Measurements from ENCODE around the gene SLC5A2. TPM values are rescaled to one million over a fixed set of nuclear protein-coding genes. Genes with fewer than 3 reads are reported as not detected.

Gene SLC5A2
- total and polyA plus RNA-seq, 2 experiments from 2014 or later: 2.5 to 12.7 TPM

- Histone ChIP-seq H3K4me1 (ENCODE audit: insufficient read depth) (peaks cover 11% of the 10 kb centered on the region), H3K27ac (no peak overlapping the region), H2AFZ (no peak overlapping the region), H3K9me3 (ENCODE audit: low read depth) (no peaks in the 10 kb centered on the region), H3K79me2 (peaks cover 14% of the 10 kb centered on the region), H3K9me2 (replicated peaks; ENCODE audit: insufficient read depth) (no peaks in the 10 kb centered on the region), H3K4me2 (no peak overlapping the region), H3K4me3 (no peak overlapping the region), H3K27me3 (no peaks in the 10 kb centered on the region), H3K36me3 (replicated peaks; ENCODE audit: insufficient read depth, low read depth) (no peaks in the 10 kb centered on the region), H4K20me1 (ENCODE audit: insufficient read depth, poor library complexity, severe bottlenecking) (no peaks in the 10 kb centered on the region)
- TF ChIP-seq CTCF (IDR thresholded peaks at IDR 0.05; ENCODE audit: poor library complexity) (no peak), EZH2 (IDR thresholded peaks at IDR 0.05; ENCODE audit: borderline replicate concordance) (no peak), EZH2phosphoT487 (IDR thresholded peaks at IDR 0.05; ENCODE audit: low read depth, severe bottlenecking, unreplicated experiment) (no peak)
- WGBS (ENCODE audit: low lambda C conversion rate, missing lambda C conversion rate): 75% methylated on average over 6 of the region's 6 CpGs
- DNase-seq (ENCODE audit: low spot score): no peak
These were observed 30.2 kb downstream of the SLC5A2 start for GRCh38 chr16:31513126-31513525.

GRCh38 chr16:31513884-31514283 is 31.0 kb downstream of the SLC5A2 start:
- no peaks in the 10 kb centered on the region for H3K9me3 ChIP-seq (ENCODE audit: low read depth)
- H3K9me2 ChIP-seq (replicated peaks; ENCODE audit: insufficient read depth): no peaks in the 10 kb centered on the region
- no peaks in the 10 kb centered on the region for H3K36me3 ChIP-seq (replicated peaks; ENCODE audit: insufficient read depth, low read depth)
- H3K27me3 ChIP-seq: no peaks in the 10 kb centered on the region
- no peak overlapping the region for H3K27ac ChIP-seq
- H3K79me2 ChIP-seq: peaks cover 13% of the 10 kb centered on the region
- H4K20me1 ChIP-seq (ENCODE audit: insufficient read depth, poor library complexity, severe bottlenecking): no peaks in the 10 kb centered on the region
- H2AFZ ChIP-seq: no peak overlapping the region
- DNase-seq (ENCODE audit: low spot score): no peak
- no peak overlapping the region for H3K4me2 ChIP-seq
- peaks cover 11% of the 10 kb centered on the region for H3K4me1 ChIP-seq (ENCODE audit: insufficient read depth)
- no peak overlapping the region for H3K4me3 ChIP-seq
- TF ChIP-seq EZH2phosphoT487 (IDR thresholded peaks at IDR 0.05; ENCODE audit: low read depth, severe bottlenecking, unreplicated experiment) (no peak), EZH2 (IDR thresholded peaks at IDR 0.05; ENCODE audit: borderline replicate concordance) (no peak), CTCF (IDR thresholded peaks at IDR 0.05; ENCODE audit: poor library complexity) (no peak)

- 82% methylated on average over 4 of the region's 4 CpGs for WGBS (ENCODE audit: low lambda C conversion rate, missing lambda C conversion rate)
- Histone ChIP-seq H3K4me3 (no peak overlapping the region), H3K9me3 (ENCODE audit: low read depth) (no peaks in the 10 kb centered on the region), H3K36me3 (replicated peaks; ENCODE audit: insufficient read depth, low read depth) (no peaks in the 10 kb centered on the region), H3K79me2 (no peaks in the 10 kb centered on the region), H3K27me3 (no peaks in the 10 kb centered on the region), H2AFZ (no peak overlapping the region), H3K9me2 (replicated peaks; ENCODE audit: insufficient read depth) (no peaks in the 10 kb centered on the region), H3K4me2 (no peak overlapping the region), H4K20me1 (ENCODE audit: insufficient read depth, poor library complexity, severe bottlenecking) (no peaks in the 10 kb centered on the region), H3K4me1 (ENCODE audit: insufficient read depth) (no peaks in the 10 kb centered on the region), H3K27ac (no peak overlapping the region)
- TF ChIP-seq EZH2 (IDR thresholded peaks at IDR 0.05; ENCODE audit: borderline replicate concordance) (no peak), CTCF (IDR thresholded peaks at IDR 0.05; ENCODE audit: poor library complexity) (no peak), EZH2phosphoT487 (IDR thresholded peaks at IDR 0.05; ENCODE audit: low read depth, severe bottlenecking, unreplicated experiment) (no peak)
- no peak for DNase-seq (ENCODE audit: low spot score)
These were observed 35.0 kb downstream of the SLC5A2 start for GRCh38 chr16:31517800-31518402.
